NCI-H2196 (cell line): ENCODE measurements around the gene DST.
A peak's percentile ranks its signal among the peaks of the same experiment; 100 is the strongest.

ENCODE experiments used
- DNase-seq: peaks from one replicate; lab custom pipeline; 2025; ENCODE audit not compliant: unreplicated experiment; lab: John Stamatoyannopoulos, UW

Gene DST

DNA sequence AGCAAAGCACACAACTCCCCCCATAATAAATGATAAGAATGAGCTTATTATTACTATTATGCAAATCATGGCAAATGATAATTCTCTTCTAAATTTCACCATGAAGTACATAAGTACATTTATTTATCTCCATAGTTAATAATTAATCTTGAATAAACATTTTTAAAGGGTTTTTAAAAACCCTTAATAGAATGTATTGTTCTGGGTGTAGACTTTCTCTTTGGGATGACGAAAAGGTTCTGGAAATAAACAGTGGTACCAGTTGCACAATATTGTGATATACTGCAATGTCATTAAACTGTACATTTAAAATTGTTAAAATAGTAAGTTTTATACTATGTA lies 18.0 kb downstream of the DST start:
- no peak for DNase-seq

GRCh38 chr6:56624046-56624727 lies 18.5 kb downstream of the DST start:
- DNase-seq: no peak

DNA sequence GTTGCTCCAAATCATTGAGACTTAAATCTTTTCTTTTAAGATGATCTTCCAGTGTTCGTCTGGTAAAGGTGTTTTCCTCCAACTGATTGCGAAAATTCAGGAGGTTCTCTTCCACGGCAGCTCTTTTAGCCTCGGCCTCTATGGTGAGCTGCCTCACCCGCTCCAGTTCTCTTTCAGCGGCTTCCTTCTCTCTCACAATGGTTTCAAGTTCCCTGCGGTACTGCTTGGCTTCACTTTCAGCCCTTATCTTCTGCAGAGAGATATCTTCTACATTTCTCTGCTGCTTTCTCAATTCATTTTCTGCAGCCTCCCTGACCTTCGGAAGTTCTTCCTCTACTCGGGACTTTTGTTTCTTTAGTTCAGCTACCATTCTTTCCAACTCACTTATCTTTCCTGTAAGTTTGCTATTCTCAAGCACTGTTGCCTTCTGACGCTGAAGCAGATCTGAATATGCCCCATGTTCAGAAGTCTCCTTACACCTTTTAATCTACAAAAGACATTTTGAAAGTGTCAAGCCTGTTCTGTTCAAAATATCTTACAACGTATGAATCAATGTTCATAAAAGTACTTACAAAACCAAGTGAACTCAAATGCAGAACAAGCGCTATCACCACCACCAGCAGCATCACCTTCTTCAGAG lies 22.3 kb downstream of the DST start:
- DNase-seq: no peak

DNA sequence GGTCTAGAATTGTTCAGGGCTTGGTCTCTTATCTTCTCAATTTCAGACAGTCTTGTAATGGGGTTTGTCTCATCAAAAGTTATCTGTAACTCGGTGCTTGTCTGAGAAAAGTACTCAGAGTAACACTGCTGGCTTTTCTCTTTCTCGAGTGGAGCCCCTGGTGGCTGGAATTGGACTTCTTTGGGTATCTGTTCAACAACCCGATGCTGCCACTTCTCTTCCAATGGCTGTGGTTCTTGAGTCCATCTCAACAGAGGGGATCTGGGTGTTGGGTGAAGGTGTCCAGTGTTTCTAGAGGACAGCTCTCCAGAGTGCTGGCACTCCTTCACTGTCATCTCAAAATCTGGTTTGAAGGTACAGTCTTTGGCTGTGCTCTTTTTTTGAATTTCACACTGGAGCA lies 24.6 kb downstream of the DST start:
- DNase-seq: no peak

DNA sequence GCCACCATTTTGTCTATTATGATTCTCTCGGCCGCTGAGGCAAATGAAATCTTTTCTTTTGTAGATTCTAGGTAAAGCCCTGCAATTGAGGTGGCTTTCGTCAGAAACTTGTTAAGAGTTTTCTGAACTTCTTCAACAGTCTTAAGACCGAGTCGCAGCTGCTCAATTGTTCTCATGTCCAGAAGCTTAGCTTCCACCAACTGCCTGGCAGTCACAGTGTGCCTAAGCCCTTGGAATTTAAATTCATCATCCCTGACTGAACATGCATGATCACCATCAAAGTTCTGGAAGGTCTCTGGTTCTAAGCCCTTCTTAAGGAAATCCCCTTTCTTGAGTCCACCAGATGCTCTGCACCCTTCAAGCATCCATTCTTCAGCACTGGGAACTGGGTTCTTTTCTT lies 25.7 kb downstream of the DST start:
- no peak for DNase-seq

DNA sequence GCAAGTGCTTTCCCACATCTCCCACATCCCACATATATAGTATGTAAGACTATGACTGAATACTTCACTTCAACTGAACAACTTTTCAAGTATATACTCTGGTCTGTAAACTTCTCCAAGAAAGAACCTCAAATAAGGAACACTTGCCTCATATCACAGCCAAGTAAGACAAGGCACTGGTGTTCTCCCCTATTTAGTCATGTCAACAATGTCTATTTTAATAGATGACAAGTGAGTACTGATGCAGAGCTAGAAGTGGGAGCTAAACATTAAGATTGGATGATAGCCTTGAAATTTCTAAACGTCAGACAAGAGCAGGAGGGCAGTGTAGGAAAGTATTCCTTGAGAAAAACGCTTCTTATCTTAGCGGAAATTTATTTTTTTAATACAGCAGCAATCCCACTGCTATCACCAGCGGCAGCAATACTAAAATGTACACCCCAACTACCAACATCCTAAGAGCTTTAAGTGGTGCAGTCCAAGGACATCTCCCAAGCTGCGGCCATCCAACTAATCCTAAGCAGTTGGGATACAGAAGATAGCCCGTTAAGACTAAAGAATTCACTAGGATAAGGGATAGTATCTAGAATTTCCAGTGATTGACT lies 29.3 kb downstream of the DST start:
- no peak for DNase-seq

GRCh38 chr6:56608332-56608731 lies 34.4 kb downstream of the DST start:
- no peak for DNase-seq

DNA sequence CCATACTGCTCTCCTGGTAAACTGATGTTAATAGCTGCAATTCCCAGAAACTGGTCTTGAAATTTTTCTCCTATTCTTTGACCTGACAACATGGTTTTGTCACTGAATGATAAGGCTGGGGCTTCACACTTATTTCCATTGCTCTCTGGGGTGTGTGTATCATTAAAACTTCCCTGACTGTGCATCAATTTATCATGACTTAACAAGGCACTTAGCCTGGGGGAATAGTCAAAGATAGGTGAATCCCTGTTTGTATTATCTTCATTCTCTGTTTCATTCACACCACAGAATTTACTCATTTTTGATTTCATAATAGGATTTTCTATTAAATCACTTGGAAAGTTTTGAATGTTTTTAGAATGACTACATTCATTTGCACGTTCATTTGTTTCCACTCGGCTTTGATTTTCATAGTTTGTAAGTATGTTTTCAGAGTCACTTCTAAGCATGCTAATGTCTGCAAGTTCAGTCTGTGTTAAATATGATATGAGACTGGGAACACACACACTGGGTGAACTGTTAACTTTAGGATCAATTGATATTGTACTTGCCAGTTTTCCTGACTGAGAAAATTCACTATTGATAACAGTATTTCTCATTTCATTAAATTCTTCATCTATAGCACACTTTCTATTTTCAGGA lies 35.5 kb downstream of the DST start:
- DNase-seq: no peak

DNA sequence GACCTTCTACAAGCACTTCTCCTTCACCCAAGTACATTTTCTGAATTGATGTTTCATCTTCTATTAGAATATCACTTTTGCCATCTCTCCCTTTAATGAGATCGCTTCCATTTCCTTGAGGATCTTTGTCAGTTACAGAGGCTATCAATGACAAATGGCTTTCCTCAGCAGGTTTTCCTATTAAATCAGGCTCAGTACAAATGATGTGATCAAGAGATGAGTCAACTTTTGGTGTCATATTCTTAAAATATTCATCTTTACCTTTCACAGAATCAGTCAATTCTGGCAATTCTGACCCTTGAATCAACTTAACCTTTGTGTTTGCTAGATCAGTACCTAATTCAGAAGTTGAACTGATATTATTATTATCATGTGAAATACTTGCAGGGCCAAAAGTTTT lies 37.3 kb downstream of the DST start:
- DNase-seq: no peak

DNA sequence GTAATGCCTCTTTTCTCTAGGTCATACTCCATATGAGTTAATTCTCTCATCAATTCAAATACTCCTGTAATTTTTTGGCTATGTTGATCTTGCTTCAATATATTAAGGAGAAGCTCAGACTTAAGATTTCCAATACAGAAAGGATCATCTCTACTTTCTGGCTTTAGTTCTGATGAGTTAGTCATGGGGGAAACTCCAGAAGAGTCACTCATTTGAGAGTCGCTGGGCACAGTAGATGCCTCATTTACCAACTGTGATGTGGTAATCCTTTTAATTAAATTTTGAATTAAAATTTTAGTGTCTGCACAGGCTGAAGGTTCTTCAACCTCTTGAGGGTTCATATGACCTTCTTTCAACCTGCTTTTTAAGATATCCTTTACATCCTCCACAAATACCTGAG lies 38.5 kb downstream of the DST start:
- DNase-seq: no peak

DNA sequence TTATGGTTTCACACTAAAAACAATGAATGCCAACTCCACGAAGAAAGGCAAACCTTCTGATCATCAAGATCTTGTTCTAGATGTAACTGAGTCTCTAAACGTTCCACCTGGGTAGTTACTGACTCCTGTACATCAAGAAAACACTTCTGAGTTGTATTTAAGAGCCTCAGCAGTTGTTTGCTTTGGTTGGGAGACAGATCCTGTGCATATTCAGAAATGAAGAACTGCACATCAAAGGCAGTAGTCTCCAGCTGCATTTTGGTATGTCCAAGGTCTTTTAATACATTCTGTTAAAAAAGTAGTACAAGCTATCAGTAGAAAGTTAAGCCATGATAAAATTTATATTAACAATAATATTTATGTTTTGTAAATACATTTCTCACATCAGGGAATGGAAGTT lies 41.3 kb downstream of the DST start:
- no peak for DNase-seq

GRCh38 chr6:56595490-56596122 lies 47.1 kb downstream of the DST start:
- peak; percentile 45 for DNase-seq

DNA sequence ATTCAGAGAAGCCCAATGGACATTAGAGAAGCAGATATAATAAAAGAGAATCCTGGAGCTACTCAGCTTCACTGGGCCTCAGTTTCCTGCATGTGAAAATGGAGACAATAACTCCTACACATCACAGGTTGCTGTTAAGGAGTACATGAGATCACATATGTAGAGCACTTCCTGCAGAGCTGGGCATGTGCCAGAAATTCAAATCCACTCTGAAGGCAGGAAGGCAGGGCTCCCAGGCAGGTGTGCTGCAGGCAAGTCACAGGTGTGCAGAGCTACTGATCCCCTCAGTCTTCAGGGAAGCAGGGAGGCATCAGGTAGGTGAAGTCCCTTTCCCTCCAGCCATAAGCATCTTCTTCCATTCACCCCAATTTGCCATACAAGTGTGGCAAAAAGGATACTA lies 48.0 kb downstream of the DST start:
- DNase-seq: peak; percentile 21

- no peak for DNase-seq
Measured at GRCh38 chr6:56593801-56594318, 48.8 kb downstream of the DST start.

DNA sequence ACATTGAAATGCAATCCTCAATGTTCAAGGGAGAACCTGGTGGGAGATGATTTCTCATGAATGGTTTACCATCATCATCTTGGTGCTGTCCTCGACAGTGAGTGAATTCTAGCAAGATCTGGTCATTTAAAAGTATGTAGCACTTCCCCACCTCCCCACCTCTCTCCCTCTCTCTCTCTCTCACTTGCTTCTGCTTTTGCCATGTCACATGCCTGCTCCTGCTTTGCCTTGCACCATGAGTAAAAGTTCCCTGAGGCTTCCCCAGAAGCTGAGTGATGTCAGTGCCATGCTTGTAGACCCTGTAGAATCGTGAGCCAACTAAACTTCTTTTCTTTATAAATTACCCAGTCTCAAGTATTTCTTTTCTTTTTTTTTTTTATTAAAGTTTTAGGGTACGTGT lies 60.5 kb downstream of the DST start:
- no peak for DNase-seq

GRCh38 chr6:56581296-56581925 lies 61.3 kb downstream of the DST start:
- no peak for DNase-seq

DNA sequence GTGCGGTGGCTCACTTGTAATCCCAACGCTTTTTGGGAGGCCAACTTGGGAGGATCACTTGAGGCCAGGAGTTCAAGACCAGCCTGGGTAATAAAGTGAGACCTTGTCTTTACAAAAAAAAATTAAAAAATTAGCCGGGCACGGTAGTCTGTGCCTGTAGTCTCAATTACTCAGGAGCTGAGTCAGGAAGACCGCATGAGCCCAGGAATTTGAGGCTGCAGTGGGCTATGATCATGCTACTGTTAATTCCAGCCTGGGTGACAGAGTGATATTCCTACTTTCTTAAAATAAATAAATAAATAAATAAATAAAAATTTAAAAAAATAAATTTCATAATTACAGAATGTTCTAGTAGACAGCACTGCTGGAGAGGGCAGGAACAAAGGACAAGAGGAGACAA lies 62.4 kb downstream of the DST start:
- DNase-seq: no peak

DNA sequence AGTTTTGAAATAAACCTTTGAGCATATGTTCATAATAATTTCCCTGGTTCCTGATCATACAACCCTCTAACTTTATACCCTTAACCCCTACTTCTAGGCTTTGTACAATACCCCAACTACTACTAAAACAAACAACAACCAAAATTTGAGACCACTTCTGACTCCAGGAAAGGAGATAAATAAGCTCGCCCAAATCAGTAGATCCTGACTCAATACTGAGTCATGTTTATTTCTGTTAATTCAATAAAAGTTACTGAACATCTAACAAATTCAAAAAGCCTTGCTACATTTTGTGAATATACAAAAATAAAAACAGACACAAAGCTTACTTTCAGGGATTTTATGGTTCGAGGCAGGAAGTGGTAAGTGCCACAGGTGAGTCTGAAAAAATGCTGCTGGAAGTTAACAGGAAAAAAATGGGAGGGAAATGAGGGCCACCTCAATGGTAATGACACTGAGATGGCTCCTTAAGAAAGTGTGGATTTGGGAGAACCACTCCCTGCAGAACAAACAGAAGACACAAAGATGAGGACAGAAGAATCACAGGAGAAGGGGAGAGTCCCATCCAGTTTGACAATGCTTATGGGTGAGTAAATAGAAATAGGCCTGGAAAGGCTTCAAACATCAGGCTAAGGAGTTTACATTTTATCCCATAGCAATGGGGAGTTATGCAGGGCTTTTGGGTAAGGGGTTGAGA lies 63.4 kb downstream of the DST start:
- DNase-seq: no peak

DNA sequence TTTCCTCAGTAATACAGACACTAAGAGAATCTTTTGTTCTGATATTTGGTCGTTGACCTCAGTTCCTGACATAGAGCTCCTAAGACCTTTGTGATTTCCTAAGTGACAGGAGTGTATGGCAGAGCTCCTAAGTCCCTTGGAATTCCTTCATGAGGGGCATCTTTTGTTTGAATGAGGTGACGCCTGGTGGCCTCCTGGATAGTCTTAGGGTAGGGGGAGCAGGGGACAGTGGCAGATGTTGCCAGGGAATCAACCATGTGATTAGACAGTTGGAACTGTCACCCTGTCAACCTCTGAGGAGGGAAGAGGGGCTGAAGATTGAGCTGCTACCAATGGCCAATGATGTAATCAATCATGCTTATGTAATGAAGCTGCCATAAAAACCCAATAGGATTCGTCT lies 67.0 kb downstream of the DST start:
- no peak for DNase-seq

GRCh38 chr6:56574292-56574691 lies 68.4 kb downstream of the DST start:
- no peak for DNase-seq

GRCh38 chr6:56573624-56574023 lies 69.1 kb downstream of the DST start:
- no peak for DNase-seq
